OCI-LY3 (cell line): ENCODE results near the gene DFFA.
"Not testable (repeated sequence)": the region's sequence is repeated elsewhere in the genome, so short reads cannot be mapped to it uniquely, and the experiment has no call there.

Experiments used
- H2AFZ ChIP-seq: fragments of 200-600, 300-600 bp; shearing (Covaris generic); 2 replicates; pipeline ENCODE4 v1.6.0; 2014; ENCODE audit warnings: antibody characterized with exemption, low read depth, low read length
- H3K27ac ChIP-seq: fragments of 200-600, 300-600 bp; sonication (generic); 2 replicates; pipeline ENCODE4 v1.5.1; 2014; ENCODE audit warnings: mild to moderate bottlenecking, low read length, moderate library complexity, mixed read lengths
- H3K27me3 ChIP-seq: fragments of 200-600, 300-600 bp; sonication (generic); 2 replicates; pipeline ENCODE4 v1.6.1; 2014; ENCODE audit warnings: low read depth, low read length, mixed read lengths
- H3K36me3 ChIP-seq: fragments of 200-600, 300-600 bp; sonication (generic); replicated peaks from 2 replicates; pipeline ENCODE3; 2014; ENCODE audit warnings: low read depth, low read length, mixed read lengths
- H3K4me1 ChIP-seq: fragments of 300-600, 200-600 bp; sonication (generic); 2 replicates; pipeline ENCODE4 v1.6.1; 2014; ENCODE audit warnings: low read length, mixed read lengths
- H3K4me2 ChIP-seq: fragments of 200-600, 300-600 bp; sonication (generic); 2 replicates; pipeline ENCODE4 v1.6.1; 2014; ENCODE audit warnings: low read length, mixed read lengths
- H3K4me3 ChIP-seq: fragments of 300-600, 200-600 bp; sonication (generic); 2 replicates; pipeline ENCODE4 v1.5.1; 2014; ENCODE audit warnings: antibody characterized with exemption, mild to moderate bottlenecking, low read length, moderate library complexity
- H3K79me2 ChIP-seq: fragments of 300-600, 200-600 bp; shearing (Covaris generic); 2 replicates; pipeline ENCODE4 v1.6.1; 2014; ENCODE audit warnings: mild to moderate bottlenecking, low read length, mixed read lengths
- H3K9ac ChIP-seq: fragments of 300-600, 200-600 bp; shearing (Covaris generic); 2 replicates; pipeline ENCODE4 v1.6.0; 2014; ENCODE audit warnings: mild to moderate bottlenecking, low read length, moderate library complexity
- H3K9me3 ChIP-seq: fragments of 200-600, 300-600 bp; shearing (Covaris generic); 2 replicates; pipeline ENCODE4 v1.6.1; 2014; ENCODE audit warnings: low read length, mixed read lengths; ENCODE audit not compliant: insufficient read depth
- H4K20me1 ChIP-seq: fragments of 200-600, 300-600 bp; sonication (generic); 2 replicates; pipeline ENCODE4 v1.6.1; 2016; ENCODE audit warnings: low read length, mixed read lengths; ENCODE audit not compliant: insufficient read depth
- EZH2phosphoT487 ChIP-seq: fragments of 200-600 bp; shearing (Covaris generic); IDR thresholded peaks from 2 replicates; pipeline ENCODE4 v1.6.1; 2018; ENCODE audit warnings: antibody characterized with exemption, mixed run types, low read depth
- TF ChIP-seq, protein P1 (sequence below): fragments of 200-600, 300-600 bp; sonication (generic); IDR thresholded peaks from 2 replicates; pipeline ENCODE4 v1.5.1; 2014; ENCODE audit warnings: antibody characterized with exemption, low read length, low read depth

The DFFA gene

DNA sequence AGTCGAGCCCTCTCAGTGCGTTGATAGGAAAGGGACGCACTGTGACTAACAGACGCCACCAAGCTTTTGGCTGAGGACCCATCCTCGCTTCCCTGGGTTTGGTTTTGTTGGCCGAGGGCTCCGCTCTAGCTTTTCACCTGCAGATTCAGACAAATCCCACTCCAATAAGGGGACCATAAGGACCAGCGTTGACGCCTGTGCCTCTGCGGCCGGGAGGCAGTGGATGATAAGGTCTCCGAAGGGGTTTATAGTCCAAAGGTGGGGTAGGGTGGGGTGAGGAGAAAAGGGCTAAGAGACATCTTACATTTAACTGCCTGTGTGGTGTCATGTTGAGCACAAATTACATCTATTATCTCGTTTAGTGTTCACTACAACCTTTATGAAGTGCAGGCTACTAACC lies 3.2 kb upstream of the DFFA start:
- H3K36me3 ChIP-seq: no peaks in the 10 kb centered on the region
- peak overlapping the region; percentile 70 for H3K9ac ChIP-seq
- H3K27ac ChIP-seq: 0 out of 2 replicates have a peak overlapping the region, but pooled peaks have one; percentile 30
- H2AFZ ChIP-seq: peak overlapping the region; percentile 27; the same call in 1 of the 2 replicates
- H3K9me3 ChIP-seq: no peaks in the 10 kb centered on the region
- TF ChIP-seq, protein P1, sequence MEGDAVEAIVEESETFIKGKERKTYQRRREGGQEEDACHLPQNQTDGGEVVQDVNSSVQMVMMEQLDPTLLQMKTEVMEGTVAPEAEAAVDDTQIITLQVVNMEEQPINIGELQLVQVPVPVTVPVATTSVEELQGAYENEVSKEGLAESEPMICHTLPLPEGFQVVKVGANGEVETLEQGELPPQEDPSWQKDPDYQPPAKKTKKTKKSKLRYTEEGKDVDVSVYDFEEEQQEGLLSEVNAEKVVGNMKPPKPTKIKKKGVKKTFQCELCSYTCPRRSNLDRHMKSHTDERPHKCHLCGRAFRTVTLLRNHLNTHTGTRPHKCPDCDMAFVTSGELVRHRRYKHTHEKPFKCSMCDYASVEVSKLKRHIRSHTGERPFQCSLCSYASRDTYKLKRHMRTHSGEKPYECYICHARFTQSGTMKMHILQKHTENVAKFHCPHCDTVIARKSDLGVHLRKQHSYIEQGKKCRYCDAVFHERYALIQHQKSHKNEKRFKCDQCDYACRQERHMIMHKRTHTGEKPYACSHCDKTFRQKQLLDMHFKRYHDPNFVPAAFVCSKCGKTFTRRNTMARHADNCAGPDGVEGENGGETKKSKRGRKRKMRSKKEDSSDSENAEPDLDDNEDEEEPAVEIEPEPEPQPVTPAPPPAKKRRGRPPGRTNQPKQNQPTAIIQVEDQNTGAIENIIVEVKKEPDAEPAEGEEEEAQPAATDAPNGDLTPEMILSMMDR: no peak
- TF ChIP-seq EZH2phosphoT487: no peak
- H3K4me2 ChIP-seq: peak overlapping the region; percentile 94
- H3K79me2 ChIP-seq: peaks cover 36% of the 10 kb centered on the region
- peaks cover 24% of the 10 kb centered on the region for H3K4me1 ChIP-seq
- no peaks in the 10 kb centered on the region for H4K20me1 ChIP-seq
- peak overlapping the region; percentile 98 for H3K4me3 ChIP-seq
- no peaks in the 10 kb centered on the region for H3K27me3 ChIP-seq

DNA sequence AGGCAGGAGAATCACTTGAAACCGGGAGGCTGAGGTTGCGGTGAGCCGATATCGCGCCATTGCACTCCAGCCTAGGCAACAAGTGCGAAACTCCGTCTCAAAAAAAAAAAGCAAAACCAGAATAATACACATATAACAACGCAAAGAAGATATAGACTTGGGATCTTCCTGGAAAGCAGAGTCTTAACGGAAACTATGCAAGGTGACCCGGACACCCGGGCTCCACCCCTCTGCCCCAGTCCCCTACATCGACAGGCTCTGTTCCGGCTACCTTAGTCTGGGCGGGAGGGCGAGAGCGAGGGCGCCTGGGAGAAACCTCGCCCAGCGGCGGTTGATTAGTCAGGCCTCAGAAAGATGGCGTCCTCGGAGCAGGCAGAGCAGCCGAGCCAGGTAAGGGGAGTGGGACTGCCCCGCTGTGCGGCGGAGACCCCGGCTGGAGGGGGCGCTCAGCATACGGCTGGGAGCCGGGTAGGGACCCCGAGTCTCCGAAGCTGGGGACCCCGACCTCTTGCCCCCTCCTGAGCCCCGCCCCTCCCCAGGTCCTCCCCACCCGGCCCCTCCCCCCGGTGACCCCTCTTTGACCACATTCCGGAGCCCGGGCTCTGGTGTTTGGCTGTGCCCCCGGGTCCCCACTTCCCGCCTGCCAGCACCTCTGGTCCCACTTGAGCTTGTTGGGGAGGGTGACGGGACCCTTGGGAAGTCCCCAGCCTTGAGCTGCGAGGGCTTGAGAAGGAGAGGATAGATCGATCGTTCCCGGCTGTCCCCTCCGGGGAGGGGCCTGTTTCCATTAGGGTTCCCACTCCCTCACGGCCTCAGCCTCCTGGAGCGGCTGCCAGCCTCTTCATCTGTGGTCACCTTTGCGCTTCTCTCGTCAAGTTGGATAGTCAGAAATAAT lies 2.5 kb upstream of the DFFA start, which contains the start of gene PEX14:
PEX14 (plus strand) TSS at position 338 of the 895 bp plus-strand sequence; CDS start at position 355, 17 bp downstream.
- H2AFZ ChIP-seq: peak within 1 kb of the TSS; percentile 27; the same call in 1 of the 2 replicates

DNA sequence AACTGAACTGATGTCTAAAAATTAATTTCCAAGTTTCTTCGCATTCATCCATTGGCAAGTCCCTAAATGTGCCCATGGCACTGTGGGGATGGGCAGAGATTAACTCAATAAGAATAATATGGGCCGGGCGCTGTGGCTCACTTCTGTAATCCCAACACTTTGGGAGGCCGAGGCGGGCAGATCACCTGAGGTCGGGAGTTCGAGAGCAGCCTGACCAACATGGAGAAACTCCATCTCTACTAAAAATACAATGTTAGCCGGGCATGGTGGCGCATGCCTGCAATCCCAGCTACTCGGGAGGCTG lies 1.9 kb upstream of the DFFA start:
- peak overlapping the region; percentile 70; the same call in 1 of the 2 replicates for H3K9ac ChIP-seq
- H3K9me3 ChIP-seq, H4K20me1 ChIP-seq, H3K27ac ChIP-seq, H3K27me3 ChIP-seq, H2AFZ ChIP-seq, H3K36me3 ChIP-seq: not testable (repeated sequence)
- H3K4me1 ChIP-seq: peaks cover 24% of the 10 kb centered on the region
- H3K4me2 ChIP-seq: peak overlapping the region; percentile 56
- peak overlapping the region; percentile 98 for H3K4me3 ChIP-seq
- H3K79me2 ChIP-seq: peaks cover 36% of the 10 kb centered on the region

More for the DNA sequence above, 2.5 kb upstream of the DFFA start, which contains the start of gene PEX14:
- H3K9ac ChIP-seq: peak within 1 kb of the TSS; percentile 70
- peak within 1 kb of the TSS; percentile 30; the same call in 1 of the 2 replicates for H3K27ac ChIP-seq
- no peaks in the 10 kb centered on the region for H3K36me3 ChIP-seq
- peak within 1 kb of the TSS; percentile 98 for H3K4me3 ChIP-seq
- peaks cover 24% of the 10 kb centered on the region for H3K4me1 ChIP-seq
- peak within 1 kb of the TSS; percentile 94 for H3K4me2 ChIP-seq
- H3K27me3 ChIP-seq: no peaks in the 10 kb centered on the region
- no peaks in the 10 kb centered on the region for H3K9me3 ChIP-seq
- TF ChIP-seq, protein P1: no peak
- TF ChIP-seq EZH2phosphoT487: no peak
- H3K79me2 ChIP-seq: peaks cover 36% of the 10 kb centered on the region
- no peaks in the 10 kb centered on the region for H4K20me1 ChIP-seq

DNA sequence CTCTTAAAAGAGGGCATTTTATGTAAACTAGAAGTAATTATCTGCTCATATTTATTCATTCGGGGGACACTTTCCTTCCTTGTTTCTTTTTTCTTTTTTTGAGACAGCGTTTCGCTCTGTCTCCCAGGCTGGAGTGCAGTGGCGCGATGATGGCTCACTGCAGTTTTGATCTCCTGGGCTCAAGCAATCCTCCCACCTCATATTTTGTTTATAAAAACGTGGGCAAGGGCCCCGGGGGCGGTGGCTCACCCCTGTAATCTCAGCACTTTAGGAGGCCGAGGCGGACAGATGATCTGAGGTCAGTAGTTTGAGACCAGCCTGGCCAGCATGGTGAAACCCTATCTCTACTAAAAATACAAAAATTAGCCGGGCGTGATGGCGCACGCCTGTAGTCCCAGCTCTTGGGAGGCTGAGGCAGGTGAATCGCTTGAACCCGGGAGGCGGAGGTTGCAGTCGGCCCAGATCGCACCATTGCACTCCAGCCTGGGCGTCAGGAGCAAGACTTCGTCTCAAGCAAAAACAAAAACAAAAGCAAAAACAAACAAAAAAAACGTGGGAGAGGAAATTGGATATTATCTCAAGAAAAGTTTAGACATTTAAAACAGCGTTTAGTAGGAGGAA lies 926 bp upstream of the DFFA start:
- H3K27me3 ChIP-seq: no peaks in the 10 kb centered on the region
- no peaks in the 10 kb centered on the region for H3K36me3 ChIP-seq
- peaks cover 33% of the 10 kb centered on the region for H3K79me2 ChIP-seq
- H3K9me3 ChIP-seq: no peaks in the 10 kb centered on the region
- H3K4me3 ChIP-seq: peak overlapping the region; percentile 89
- no peaks in the 10 kb centered on the region for H4K20me1 ChIP-seq
- peaks cover 24% of the 10 kb centered on the region for H3K4me1 ChIP-seq
- H3K9ac ChIP-seq: peak overlapping the region; percentile 73
- H2AFZ ChIP-seq: peak overlapping the region; percentile 75; the same call in 1 of the 2 replicates
- TF ChIP-seq EZH2phosphoT487: no peak
- TF ChIP-seq, protein P1: no peak
- peak overlapping the region; percentile 81 for H3K27ac ChIP-seq
- peak overlapping the region; percentile 88 for H3K4me2 ChIP-seq
